GM12874 (cell line): ENCODE measurements around the gene BRINP1.

Experiments
- TF ChIP-seq, protein P1 (sequence below): IDR thresholded peaks from 2 replicates; pipeline ENCODE4 v1.5.1; 2011; ENCODE audit warnings: low read depth, mild to moderate bottlenecking, control low read depth, low read length, moderate library complexity; ENCODE audit not compliant: insufficient read depth

The BRINP1 gene

GRCh38 chr9:119368681-119369581 is at the start of gene BRINP1:
BRINP1 (minus strand) TSS chr9:119369435; CDS start chr9:119313355, 56,080 bp downstream.
- TF ChIP-seq, protein P1, sequence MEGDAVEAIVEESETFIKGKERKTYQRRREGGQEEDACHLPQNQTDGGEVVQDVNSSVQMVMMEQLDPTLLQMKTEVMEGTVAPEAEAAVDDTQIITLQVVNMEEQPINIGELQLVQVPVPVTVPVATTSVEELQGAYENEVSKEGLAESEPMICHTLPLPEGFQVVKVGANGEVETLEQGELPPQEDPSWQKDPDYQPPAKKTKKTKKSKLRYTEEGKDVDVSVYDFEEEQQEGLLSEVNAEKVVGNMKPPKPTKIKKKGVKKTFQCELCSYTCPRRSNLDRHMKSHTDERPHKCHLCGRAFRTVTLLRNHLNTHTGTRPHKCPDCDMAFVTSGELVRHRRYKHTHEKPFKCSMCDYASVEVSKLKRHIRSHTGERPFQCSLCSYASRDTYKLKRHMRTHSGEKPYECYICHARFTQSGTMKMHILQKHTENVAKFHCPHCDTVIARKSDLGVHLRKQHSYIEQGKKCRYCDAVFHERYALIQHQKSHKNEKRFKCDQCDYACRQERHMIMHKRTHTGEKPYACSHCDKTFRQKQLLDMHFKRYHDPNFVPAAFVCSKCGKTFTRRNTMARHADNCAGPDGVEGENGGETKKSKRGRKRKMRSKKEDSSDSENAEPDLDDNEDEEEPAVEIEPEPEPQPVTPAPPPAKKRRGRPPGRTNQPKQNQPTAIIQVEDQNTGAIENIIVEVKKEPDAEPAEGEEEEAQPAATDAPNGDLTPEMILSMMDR: no peak

- TF ChIP-seq, protein P1: no peak
Measured at GRCh38 chr9:119418721-119419120, 49.5 kb upstream of the BRINP1 start.

DNA sequence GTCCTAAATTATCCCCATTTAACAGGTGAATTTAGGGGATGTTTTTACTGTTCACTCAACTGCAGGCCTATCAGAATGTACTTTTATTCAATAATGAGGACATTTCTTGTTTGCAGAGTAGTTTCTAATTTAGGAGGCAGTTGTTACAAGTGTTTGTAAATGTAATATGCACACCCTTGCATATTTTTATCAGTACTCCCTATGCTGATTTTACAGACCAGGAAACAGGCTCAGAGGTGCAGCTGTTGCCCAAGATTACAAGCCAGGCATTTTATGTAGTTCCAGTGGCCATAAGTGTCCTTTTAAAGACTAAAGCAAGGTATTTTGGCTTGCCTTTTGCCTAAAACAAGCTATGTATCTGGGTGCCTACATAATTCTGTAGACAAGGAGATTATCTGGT is 47.6 kb upstream of the BRINP1 start:
- TF ChIP-seq, protein P1: no peak

DNA sequence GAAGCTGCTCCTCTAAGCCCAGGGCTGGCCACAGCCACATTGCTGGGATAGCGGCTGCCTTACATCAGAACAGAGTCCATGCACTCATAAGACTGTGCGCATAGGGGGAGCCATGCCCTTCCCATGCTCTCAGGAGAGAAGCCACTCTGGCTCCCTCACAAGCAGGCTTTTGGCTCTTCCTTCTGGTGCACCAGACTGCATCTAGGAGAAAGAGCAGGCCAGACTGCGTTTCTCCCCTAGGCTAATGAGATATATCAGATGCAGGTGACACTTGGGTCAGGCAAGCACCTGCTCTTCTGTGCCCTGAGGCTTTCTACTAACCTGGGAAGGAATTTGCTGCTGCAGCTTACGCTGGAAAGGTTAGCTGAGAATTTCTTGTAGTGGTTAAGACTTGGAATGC is 43.2 kb upstream of the BRINP1 start:
- TF ChIP-seq, protein P1: no peak

DNA sequence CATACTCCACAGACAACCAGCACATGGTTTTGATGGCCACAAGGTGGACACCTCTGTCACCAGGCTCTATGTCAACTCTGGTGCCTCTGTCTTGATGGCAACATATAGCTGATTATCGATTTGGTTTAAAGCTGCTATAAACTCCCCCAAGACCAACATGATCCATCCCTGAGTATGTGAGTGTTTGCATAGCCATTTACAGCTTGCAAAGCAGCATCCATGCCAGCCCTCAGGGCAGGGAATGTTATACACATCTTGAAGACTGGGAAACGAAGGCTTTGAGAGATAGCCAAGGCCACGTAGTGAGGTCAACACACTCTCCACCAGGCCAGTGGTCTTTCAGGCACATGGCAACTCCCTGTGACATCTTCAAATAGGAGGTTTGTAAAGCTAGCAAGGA is 40.3 kb upstream of the BRINP1 start:
- TF ChIP-seq, protein P1: no peak

DNA sequence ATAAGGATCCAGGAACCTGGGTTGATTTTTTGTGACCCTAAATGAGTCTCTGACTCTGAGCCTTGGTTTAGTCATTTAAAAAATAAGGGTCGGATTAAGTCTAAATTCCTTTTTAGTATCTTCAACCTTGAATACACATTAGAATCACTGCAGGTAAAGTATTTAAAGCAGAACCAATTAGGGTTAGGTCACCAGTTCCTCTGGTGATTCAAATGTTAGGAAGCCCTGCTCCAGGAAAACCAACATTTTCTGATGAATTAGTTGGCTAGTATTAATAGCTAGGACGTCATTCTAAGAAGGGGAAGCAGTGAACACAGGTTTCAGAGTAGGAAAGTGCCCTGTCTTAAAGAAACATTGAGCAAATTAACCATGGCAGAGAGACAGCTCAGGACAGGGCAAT is 31.4 kb upstream of the BRINP1 start:
- TF ChIP-seq, protein P1: no peak

DNA sequence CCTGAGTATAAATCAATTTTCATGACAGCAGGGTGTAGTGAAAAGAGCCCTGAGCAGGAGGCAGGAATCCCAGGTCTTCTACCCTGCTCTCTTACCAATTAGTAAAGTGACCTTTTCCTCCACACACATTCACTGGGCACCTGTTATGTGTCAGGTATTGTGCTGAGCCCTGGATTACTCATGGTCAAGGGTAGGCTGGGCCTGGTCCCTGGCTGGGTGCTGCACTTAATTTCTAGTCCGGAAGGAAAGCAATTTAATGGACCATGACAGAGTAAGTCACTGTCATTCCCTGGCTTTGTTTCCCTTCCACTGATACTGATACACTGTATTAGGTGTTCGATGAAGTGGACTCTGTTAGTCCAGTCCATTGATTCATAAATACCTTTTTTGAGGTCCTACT is 29.1 kb upstream of the BRINP1 start:
- TF ChIP-seq, protein P1: no peak
